ENCODE data around the gene ESPNL.

DNA sequence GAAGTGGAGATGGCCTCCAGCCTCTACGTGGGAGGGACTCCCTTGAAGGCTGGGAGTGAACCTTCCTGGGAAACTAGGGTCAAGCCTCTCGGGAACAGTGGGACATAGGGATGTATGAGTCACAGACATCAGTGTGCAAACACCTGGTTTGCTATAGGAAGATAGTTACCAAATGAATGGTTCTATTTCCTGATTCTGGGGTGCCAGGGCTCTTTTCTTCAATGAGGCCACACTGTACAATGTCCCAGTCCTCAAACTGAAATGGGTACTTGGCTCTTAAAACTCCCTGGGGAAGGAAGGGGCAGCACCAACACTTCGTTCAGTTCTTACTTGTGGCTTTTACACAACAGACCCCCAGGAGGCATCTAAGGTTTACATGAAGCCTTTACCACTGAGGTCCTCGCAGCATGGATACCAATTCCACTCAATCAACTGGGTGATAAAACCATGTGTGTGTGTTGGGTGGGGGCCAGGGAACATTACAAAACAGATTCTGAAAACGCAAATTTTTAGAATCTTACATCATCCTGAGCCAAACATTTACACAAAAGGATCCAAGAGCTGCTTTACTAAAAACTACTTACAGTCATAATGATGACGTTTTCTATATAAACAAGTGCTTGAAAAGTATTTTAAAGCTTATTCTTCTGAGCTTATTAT is 69.0 kb downstream of the ESPNL start:
- TF ChIP-seq CTCF (conservative IDR thresholded peaks at IDR 0.05; ENCODE audit: low read length) (no peak), EZH2phosphoT487 (IDR thresholded peaks at IDR 0.05; ENCODE audit: borderline replicate concordance) (no peak)
